Neuronal stem cell (in vitro differentiated cells): ENCODE results near the gene PLPP3.

Source experiments
- DNase-seq: peaks from one replicate; pipeline ENCODE4 v3.0.0-alpha.2; 2013; ENCODE audit warnings: low spot score
- H2AFZ ChIP-seq: one replicate; pipeline ENCODE4 v1.6.1; 2013; ENCODE audit warnings: mild to moderate bottlenecking, low read length, inconsistent platforms
- H2AK5ac ChIP-seq: 2 replicates; pipeline ENCODE4 v1.6.1; 2013; ENCODE audit warnings: low read depth, mild to moderate bottlenecking, inconsistent platforms, low read length, moderate library complexity, mixed read lengths
- H2BK120ac ChIP-seq: 2 replicates; pipeline ENCODE4 v1.6.1; 2013; ENCODE audit warnings: low read depth, mild to moderate bottlenecking, inconsistent platforms, low read length, moderate library complexity, mixed read lengths
- H2BK12ac ChIP-seq: one replicate; pipeline ENCODE4 v1.6.1; 2013; ENCODE audit warnings: low read length, inconsistent platforms
- H2BK15ac ChIP-seq: 2 replicates; pipeline ENCODE4 v1.6.1; 2013; ENCODE audit warnings: mild to moderate bottlenecking, low read length, inconsistent platforms, mixed read lengths
- H2BK5ac ChIP-seq: one replicate; pipeline ENCODE4 v1.6.1; 2013; ENCODE audit warnings: inconsistent platforms, mild to moderate bottlenecking, low read length, moderate library complexity
- H3K14ac ChIP-seq: one replicate; pipeline ENCODE4 v1.6.1; 2013; ENCODE audit warnings: low read length, inconsistent platforms
- H3K18ac ChIP-seq: 2 replicates; pipeline ENCODE4 v1.6.1; 2013; ENCODE audit warnings: low read length, inconsistent platforms
- H3K23ac ChIP-seq: 2 replicates; pipeline ENCODE4 v1.6.1; 2013; ENCODE audit warnings: low read depth, mild to moderate bottlenecking, mixed read lengths, low read length, inconsistent platforms; ENCODE audit not compliant: poor library complexity
- H3K27ac ChIP-seq: replicated peaks from 3 replicates; pipeline ENCODE4 v1.5.1; 2013; ENCODE audit warnings: low read length, inconsistent platforms
- H3K27me3 ChIP-seq, 3 experiments: 2 replicates each; pipeline ENCODE4 v1.6.1; 2013; ENCODE audit warnings: low read length in 3 of 3, mild to moderate bottlenecking in 2 of 3, inconsistent platforms in 1 of 3, low read depth in 1 of 3, mixed read lengths in 1 of 3, moderate library complexity in 1 of 3; ENCODE audit not compliant: control insufficient read depth in 3 of 3, insufficient read depth in 3 of 3
- H3K36me3 ChIP-seq, 2 donors: replicated peaks in 1 of 2; 2 replicates each; pipeline ENCODE4 v1.6.1; 2013; ENCODE audit warnings: low read length in 2 of 2; ENCODE audit not compliant: control insufficient read depth in 2 of 2, insufficient read depth in 2 of 2
- H3K4ac ChIP-seq: 2 replicates; pipeline ENCODE4 v1.6.1; 2013; ENCODE audit warnings: inconsistent platforms, mild to moderate bottlenecking, low read length, moderate library complexity
- H3K4me1 ChIP-seq, 2 donors: 1 replicate in 1 of 2; 2 replicates in 1 of 2; pipeline ENCODE4 v1.6.1; 2013; ENCODE audit warnings: low read length in 2 of 2, low read depth in 1 of 2; ENCODE audit not compliant: control insufficient read depth in 2 of 2, insufficient read depth in 1 of 2
- H3K4me2 ChIP-seq: one replicate; pipeline ENCODE4 v1.6.1; 2013; ENCODE audit warnings: mild to moderate bottlenecking, low read length, inconsistent platforms; ENCODE audit not compliant: insufficient read depth, poor library complexity, severe bottlenecking
- H3K4me3 ChIP-seq, 2 donors: 2 replicates each; pipeline ENCODE4 v1.5.1; 2013; ENCODE audit warnings: low read length in 2 of 2, mild to moderate bottlenecking in 2 of 2, inconsistent platforms in 1 of 2, moderate library complexity in 1 of 2
- H3K79me1 ChIP-seq: one replicate; pipeline ENCODE4 v1.6.1; 2013; ENCODE audit warnings: low read depth, mild to moderate bottlenecking, inconsistent platforms, low read length, moderate library complexity
- H3K9ac ChIP-seq: one replicate; pipeline ENCODE4 v1.6.1; 2013; ENCODE audit warnings: mild to moderate bottlenecking, low read depth, low read length, inconsistent platforms; ENCODE audit not compliant: poor library complexity
- H3K9me3 ChIP-seq, 2 donors: replicated peaks in 1 of 2; 2 replicates each; pipeline versions ENCODE3 to v1.6.1; 2013; ENCODE audit warnings: low read length in 2 of 2, mild to moderate bottlenecking in 2 of 2, inconsistent platforms in 1 of 2, low read depth in 1 of 2, mixed read lengths in 1 of 2, moderate library complexity in 1 of 2; ENCODE audit not compliant: control insufficient read depth in 2 of 2, insufficient read depth in 1 of 2
- H4K8ac ChIP-seq: one replicate; pipeline ENCODE4 v1.6.1; 2013; ENCODE audit warnings: low read depth, mild to moderate bottlenecking, inconsistent platforms, low read length, moderate library complexity
- H4K91ac ChIP-seq: one replicate; pipeline ENCODE4 v1.6.1; 2013; ENCODE audit warnings: low read length, low read depth, mild to moderate bottlenecking, inconsistent platforms; ENCODE audit not compliant: poor library complexity
- WGBS, 2 donors: extraction: QIAGEN DNeasy Blood & Tissue Kit; methylation state at CpG; one replicate each; pipeline ENCODE4 v1.1.7; 2013; ENCODE audit warnings: missing lambda C conversion rate in 2 of 2, mixed read lengths in 1 of 2; ENCODE audit not compliant: insufficient read length in 2 of 2, insufficient replicate concordance in 1 of 2; ENCODE audit errors: extremely low coverage in 2 of 2; 5-methylcytosine and 5-hydroxymethylcytosine counted together

Gene PLPP3

GRCh38 chr1:56586502-56586901 is 7.1 kb upstream of the PLPP3 start:
- no peak overlapping the region for H3K27ac ChIP-seq
- no peak overlapping the region for H2BK120ac ChIP-seq
- H3K4me2 ChIP-seq: no peak overlapping the region
- no peak overlapping the region for H3K4me3 ChIP-seq
- H3K4me1 ChIP-seq: no peaks in the 10 kb centered on the region
- H4K91ac ChIP-seq: no peak overlapping the region
- H3K23ac ChIP-seq: no peak overlapping the region
- no CpG with 5 or more reads among the region's 5 CpGs for WGBS, 2 donors
- H2BK15ac ChIP-seq: no peak overlapping the region
- no peak overlapping the region for H3K4ac ChIP-seq
- H4K8ac ChIP-seq: no peak overlapping the region
- H3K36me3 ChIP-seq: no peaks in the 10 kb centered on the region
- H2AFZ ChIP-seq: no peak overlapping the region
- no peak overlapping the region for H2BK5ac ChIP-seq
- H3K14ac ChIP-seq: no peak overlapping the region
- no peak overlapping the region for H3K9ac ChIP-seq
- peak overlapping the region; percentile 88 for H2AK5ac ChIP-seq
- no peak for DNase-seq
- H2BK12ac ChIP-seq: no peak overlapping the region
- H3K79me1 ChIP-seq: no peaks in the 10 kb centered on the region
- no peak overlapping the region for H3K18ac ChIP-seq
- no peaks in the 10 kb centered on the region for H3K9me3 ChIP-seq
- H3K27me3 ChIP-seq: no peaks in the 10 kb centered on the region

GRCh38 chr1:56585985-56586384 is 6.6 kb upstream of the PLPP3 start:
- DNase-seq: no peak
- H3K27me3 ChIP-seq: no peaks in the 10 kb centered on the region
- no peak overlapping the region for H3K4ac ChIP-seq
- no CpG with 5 or more reads among the region's 5 CpGs for WGBS, 2 donors
- no peak overlapping the region for H2BK5ac ChIP-seq
- H3K23ac ChIP-seq: no peak overlapping the region
- H3K27ac ChIP-seq: no peak overlapping the region
- no peaks in the 10 kb centered on the region for H3K79me1 ChIP-seq
- no peak overlapping the region for H3K18ac ChIP-seq
- H3K14ac ChIP-seq: no peak overlapping the region
- no peak overlapping the region for H2AFZ ChIP-seq
- no peak overlapping the region for H4K91ac ChIP-seq
- H3K4me1 ChIP-seq: no peaks in the 10 kb centered on the region
- no peak overlapping the region for H2AK5ac ChIP-seq
- no peak overlapping the region for H3K4me3 ChIP-seq
- no peak overlapping the region for H3K4me2 ChIP-seq
- no peak overlapping the region for H4K8ac ChIP-seq
- no peak overlapping the region for H3K9ac ChIP-seq
- H2BK12ac ChIP-seq: no peak overlapping the region
- H3K9me3 ChIP-seq: no peaks in the 10 kb centered on the region
- H3K36me3 ChIP-seq: no peaks in the 10 kb centered on the region
- H2BK120ac ChIP-seq: no peak overlapping the region
- no peak overlapping the region for H2BK15ac ChIP-seq

GRCh38 chr1:56584910-56585528 is 5.7 kb upstream of the PLPP3 start:
- Histone ChIP-seq H2BK120ac (no peak overlapping the region), H4K8ac (no peak overlapping the region), H3K9me3 (no peaks in the 10 kb centered on the region), H3K27ac (no peak overlapping the region), H3K4me3 (no peak overlapping the region), H3K4me1 (peaks cover 1 to 2% of the 10 kb centered on the region in 2 donors), H2BK5ac (no peak overlapping the region), H2AFZ (no peak overlapping the region), H3K23ac (no peak overlapping the region), H2BK12ac (no peak overlapping the region), H3K18ac (no peak overlapping the region), H3K9ac (no peak overlapping the region), H2BK15ac (no peak overlapping the region), H3K36me3 (no peaks in the 10 kb centered on the region), H3K4me2 (no peak overlapping the region), H3K27me3 (no peaks in the 10 kb centered on the region), H2AK5ac (no peak overlapping the region), H3K79me1 (no peaks in the 10 kb centered on the region), H3K4ac (no peak overlapping the region), H3K14ac (no peak overlapping the region), H4K91ac (no peak overlapping the region)
- no CpG with 5 or more reads among the region's 5 CpGs for WGBS, 2 donors
- peak; percentile 58 for DNase-seq

- H2BK12ac ChIP-seq: no peak overlapping the region
- H3K9me3 ChIP-seq: no peaks in the 10 kb centered on the region
- H3K4me1 ChIP-seq: peaks cover 3 to 5% of the 10 kb centered on the region in 2 donors
- no CpG with 5 or more reads among the region's 2 CpGs for WGBS, 2 donors
- no peak overlapping the region for H2AK5ac ChIP-seq
- H3K27ac ChIP-seq: no peak overlapping the region
- H3K79me1 ChIP-seq: no peaks in the 10 kb centered on the region
- no peak overlapping the region for H2AFZ ChIP-seq
- H3K4me3 ChIP-seq: no peak overlapping the region
- H3K9ac ChIP-seq: no peak overlapping the region
- H3K36me3 ChIP-seq: no peaks in the 10 kb centered on the region
- H3K4ac ChIP-seq: no peak overlapping the region
- no peak overlapping the region for H4K8ac ChIP-seq
- H2BK15ac ChIP-seq: no peak overlapping the region
- no peak overlapping the region for H2BK120ac ChIP-seq
- H3K4me2 ChIP-seq: no peak overlapping the region
- H2BK5ac ChIP-seq: no peak overlapping the region
- H3K23ac ChIP-seq: no peak overlapping the region
- no peak overlapping the region for H4K91ac ChIP-seq
- DNase-seq: no peak
- H3K14ac ChIP-seq: no peak overlapping the region
- no peak overlapping the region for H3K18ac ChIP-seq
- H3K27me3 ChIP-seq: no peaks in the 10 kb centered on the region
These were observed 4.7 kb upstream of the PLPP3 start for GRCh38 chr1:56583957-56584468.
